Measurements from ENCODE around the gene MYO10. TPM values are rescaled to one million over a fixed set of nuclear protein-coding genes. Genes with fewer than 3 reads are reported as not detected.

The MYO10 gene
- total RNA-seq, 4 donors from 2014 or later: 30.6 to 55.9 (median 38.2) TPM

- TF ChIP-seq, protein P1, sequence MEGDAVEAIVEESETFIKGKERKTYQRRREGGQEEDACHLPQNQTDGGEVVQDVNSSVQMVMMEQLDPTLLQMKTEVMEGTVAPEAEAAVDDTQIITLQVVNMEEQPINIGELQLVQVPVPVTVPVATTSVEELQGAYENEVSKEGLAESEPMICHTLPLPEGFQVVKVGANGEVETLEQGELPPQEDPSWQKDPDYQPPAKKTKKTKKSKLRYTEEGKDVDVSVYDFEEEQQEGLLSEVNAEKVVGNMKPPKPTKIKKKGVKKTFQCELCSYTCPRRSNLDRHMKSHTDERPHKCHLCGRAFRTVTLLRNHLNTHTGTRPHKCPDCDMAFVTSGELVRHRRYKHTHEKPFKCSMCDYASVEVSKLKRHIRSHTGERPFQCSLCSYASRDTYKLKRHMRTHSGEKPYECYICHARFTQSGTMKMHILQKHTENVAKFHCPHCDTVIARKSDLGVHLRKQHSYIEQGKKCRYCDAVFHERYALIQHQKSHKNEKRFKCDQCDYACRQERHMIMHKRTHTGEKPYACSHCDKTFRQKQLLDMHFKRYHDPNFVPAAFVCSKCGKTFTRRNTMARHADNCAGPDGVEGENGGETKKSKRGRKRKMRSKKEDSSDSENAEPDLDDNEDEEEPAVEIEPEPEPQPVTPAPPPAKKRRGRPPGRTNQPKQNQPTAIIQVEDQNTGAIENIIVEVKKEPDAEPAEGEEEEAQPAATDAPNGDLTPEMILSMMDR (IDR thresholded peaks at IDR 0.05): no peak
- TF ChIP-seq EP300 (IDR thresholded peaks at IDR 0.05) (no peak), POLR2A (IDR thresholded peaks at IDR 0.05) (no peak)
- Histone ChIP-seq H3K9me3 (no peaks in the 10 kb centered on the region), H3K27ac (no peak overlapping the region), H3K4me3 (no peak overlapping the region), H3K36me3 (no peaks in the 10 kb centered on the region), H3K27me3 (no peaks in the 10 kb centered on the region), H3K4me1 (peaks cover 0 to 13% (median 2%) of the 10 kb centered on the region in 4 donors)
- 88 to 94% methylated on average over 2 of the region's 2 CpGs for WGBS, 2 donors
- DNase-seq (ENCODE audit: low spot score in 2 of 2): no peak
Observed at GRCh38 chr5:16612007-16612406, 324.1 kb downstream of the MYO10 start.

Small RNAs within 50 kb of the gene (small RNA-seq; reads per million reads assigned to genes)
- not detected for gene RF00019
- gene RNA5SP179: not detected
- gene RNU6-660P: not detected

Data from tibial nerve (tissue), 4 donors.